GM23248 (cell line): ENCODE results near the gene KIRREL1.

Experiments
- EZH2 ChIP-seq: fragments of 200-600 bp; sonication (generic); IDR thresholded peaks from 2 replicates; pipeline ENCODE4 v1.6.1; 2018; ENCODE audit warnings: antibody characterized with exemption, mild to moderate bottlenecking; ENCODE audit not compliant: insufficient read depth, poor library complexity, severe bottlenecking
- EZH2phosphoT487 ChIP-seq: fragments of 200-600 bp; sonication (generic); IDR thresholded peaks from 2 replicates; pipeline ENCODE4 v1.6.1; 2018; ENCODE audit warnings: antibody characterized with exemption, moderate library complexity, mild to moderate bottlenecking, low read depth; ENCODE audit not compliant: insufficient read depth

- no peak for TF ChIP-seq EZH2
- TF ChIP-seq EZH2phosphoT487 = no peak
Observed at GRCh38 chr1:158093376-158093775, 99.9 kb downstream of the KIRREL1 start.
